Tibial nerve (tissue), 4 donors: ENCODE measurements around the gene TFAM. TPM values are rescaled to one million over a fixed set of nuclear protein-coding genes. Genes with fewer than 3 reads are reported as not detected.

Experiments used
- DNase-seq, 2 donors: peaks; one replicate each; pipeline ENCODE4 v3.0.0-alpha.2; 2019; ENCODE audit warnings: low spot score in 2 of 2
- H3K27ac ChIP-seq, 4 donors: fragments of 200-600 bp; sonication (generic) in 3 of 4; one replicate each; pipeline ENCODE4 v1.5.1; 2017 to 2019; ENCODE audit warnings: mild to moderate bottlenecking in 1 of 4
- H3K27me3 ChIP-seq, 2 donors: fragments of 200-600 bp; sonication (generic) in 1 of 2; one replicate each; pipeline versions ENCODE4 v1.5.1 to v1.6.0; 2017 to 2019
- H3K36me3 ChIP-seq, 3 donors: fragments of 200-600 bp; sonication (generic); one replicate each; pipeline ENCODE4 v1.5.1; 2018 to 2019
- H3K4me1 ChIP-seq, 4 donors: fragments of 200-600 bp; sonication (generic) in 3 of 4; one replicate each; pipeline ENCODE4 v1.5.1; 2017 to 2019
- H3K4me3 ChIP-seq, 4 donors: fragments of 200-600 bp; sonication (generic) in 3 of 4; one replicate each; pipeline ENCODE4 v1.5.1; 2017 to 2019; ENCODE audit warnings: mild to moderate bottlenecking in 1 of 4, moderate library complexity in 1 of 4
- H3K9me3 ChIP-seq, 4 donors: fragments of 200-600 bp; sonication (generic) in 3 of 4; one replicate each; pipeline ENCODE4 v1.5.1; 2017 to 2019
- CTCF ChIP-seq, 5 experiments: fragments of 200-600 bp in 3 of 5; fragments of 450-650 bp in 2 of 5; sonication (generic) in 3 of 5; IDR thresholded peaks; one replicate each; pipeline ENCODE4 v1.5.1; 2016 to 2019; ENCODE audit warnings: antibody characterized with exemption in 5 of 5, mild to moderate bottlenecking in 3 of 5, moderate library complexity in 2 of 5
- EP300 ChIP-seq, 2 donors: sonication (generic); formaldehyde crosslinking; IDR thresholded peaks; one replicate each; pipeline ENCODE4 v1.6.1; 2017; ENCODE audit warnings: antibody characterized with exemption in 2 of 2, mild to moderate bottlenecking in 1 of 2
- POLR2A ChIP-seq, 2 donors: fragments of 450-650 bp; IDR thresholded peaks; one replicate each; pipeline ENCODE4 v1.6.1; 2017; ENCODE audit warnings: antibody characterized with exemption in 2 of 2, mild to moderate bottlenecking in 2 of 2, moderate library complexity in 2 of 2
- WGBS, 2 donors: methylation state at CpG; one replicate each; pipeline ENCODE4 v1.1.5; 2018; 5-methylcytosine and 5-hydroxymethylcytosine counted together
- total RNA-seq, 4 donors: library from RNA; depleted of rRNA; stranded (reverse); fragments of >200 nt; gene quantifications; one replicate each; pipeline ENCODE4 v1.1.0, GENCODE V29; 2016

Gene TFAM
- 10 to 100 TPM in 3 of 4 donors, 1 to 10 TPM in 1; 9.6 to 35.6 (median 13.8) TPM for total RNA-seq

- DNase-seq, result peak; percentile 92 to 96
- H3K36me3 ChIP-seq, result peaks cover 0 to 27% (median 0%) of the 10 kb centered on the region in 3 donors
- H3K4me3 ChIP-seq, result peak within 1 kb of the TSS; percentile 74 to 94 (median 85)
- 0 to 1% methylated on average over 44 to 56 of the region's 65 CpGs for WGBS, 2 donors
- H3K27ac ChIP-seq, result peak within 1 kb of the TSS; percentile 44 to 94 (median 93)
- TF ChIP-seq CTCF (IDR thresholded peaks at IDR 0.05), result peak; percentile 7 to 83 (median 71)
- peak; percentile 45 to 77 for TF ChIP-seq POLR2A (IDR thresholded peaks at IDR 0.05)
- TF ChIP-seq EP300 (IDR thresholded peaks at IDR 0.05), result peak; percentile 71 to 92
- H3K27me3 ChIP-seq, result no peaks in the 10 kb centered on the region
- H3K4me1 ChIP-seq, result peaks cover 0 to 25% (median 7%) of the 10 kb centered on the region in 4 donors
- no peaks in the 10 kb centered on the region for H3K9me3 ChIP-seq
These were observed at the start of gene TFAM for GRCh38 chr10:58384999-58385783. Gene TFAM (plus strand): TSS chr10:58385410. CDS start chr10:58385548, 138 bp downstream.

- Histone ChIP-seq H3K4me3 (peak overlapping the region in 3 of 4 donors; percentile 75 to 95 (median 88)), H3K27ac (no peak overlapping the region), H3K27me3 (no peaks in the 10 kb centered on the region), H3K36me3 (no peaks in the 10 kb centered on the region), H3K9me3 (no peaks in the 10 kb centered on the region), H3K4me1 (peaks cover 0 to 38% (median 9%) of the 10 kb centered on the region in 4 donors)
- TF ChIP-seq POLR2A (IDR thresholded peaks at IDR 0.05) (no peak), EP300 (IDR thresholded peaks at IDR 0.05) (no peak), CTCF (IDR thresholded peaks at IDR 0.05) (no peak)
- 92 to 94% methylated on average over 4 of the region's 4 CpGs for WGBS, 2 donors
- DNase-seq, result no peak
These were observed 49.0 kb upstream of the TFAM start for GRCh38 chr10:58336242-58336641.

- Histone ChIP-seq H3K36me3 (no peaks in the 10 kb centered on the region), H3K4me3 (no peak overlapping the region), H3K4me1 (peaks cover 0 to 29% (median under 1%) of the 10 kb centered on the region in 4 donors), H3K27ac (no peak overlapping the region), H3K27me3 (no peaks in the 10 kb centered on the region), H3K9me3 (no peaks in the 10 kb centered on the region)
- 80 to 87% methylated on average over 4 of the region's 4 CpGs for WGBS, 2 donors
- TF ChIP-seq CTCF (IDR thresholded peaks at IDR 0.05) (no peak), EP300 (IDR thresholded peaks at IDR 0.05) (no peak), POLR2A (IDR thresholded peaks at IDR 0.05) (no peak)
- no peak for DNase-seq
These were observed 43.8 kb upstream of the TFAM start for GRCh38 chr10:58341422-58341821.

GRCh38 chr10:58341947-58342346, 43.3 kb upstream of the TFAM start:
- WGBS, 2 donors, result 81 to 90% methylated on average over 1 of the region's 1 CpG
- no peaks in the 10 kb centered on the region for H3K36me3 ChIP-seq
- no peak for DNase-seq
- no peaks in the 10 kb centered on the region for H3K27me3 ChIP-seq
- no peak overlapping the region for H3K27ac ChIP-seq
- TF ChIP-seq POLR2A (IDR thresholded peaks at IDR 0.05) (no peak), EP300 (IDR thresholded peaks at IDR 0.05) (no peak), CTCF (IDR thresholded peaks at IDR 0.05) (no peak)
- H3K4me1 ChIP-seq, result peaks cover 0 to 24% (median 0%) of the 10 kb centered on the region in 4 donors
- H3K9me3 ChIP-seq, result no peaks in the 10 kb centered on the region
- H3K4me3 ChIP-seq, result no peak overlapping the region

- H3K4me3 ChIP-seq, result no peak overlapping the region
- 24 to 26% methylated on average over 1 of the region's 1 CpG for WGBS, 2 donors
- H3K27ac ChIP-seq, result no peak overlapping the region
- DNase-seq, result no peak
- TF ChIP-seq CTCF (IDR thresholded peaks at IDR 0.05), result no peak
- TF ChIP-seq POLR2A (IDR thresholded peaks at IDR 0.05), result no peak
- H3K9me3 ChIP-seq, result no peaks in the 10 kb centered on the region
- H3K36me3 ChIP-seq, result no peaks in the 10 kb centered on the region
- H3K4me1 ChIP-seq, result peaks cover 0 to 32% (median 0%) of the 10 kb centered on the region in 4 donors
- H3K27me3 ChIP-seq, result no peaks in the 10 kb centered on the region
These were observed 37.2 kb upstream of the TFAM start for GRCh38 chr10:58347967-58348366.
